Measurements from ENCODE around the gene RILP.
A peak's percentile ranks its signal among the peaks of the same experiment; 100 is the strongest.

The RILP gene

GRCh38 chr17:1628856-1629503, 20.7 kb downstream of the RILP start:
- peak; percentile 96 for DNase-seq

GRCh38 chr17:1627982-1628855, 21.4 kb downstream of the RILP start, which contains the start of gene SLC43A2:
SLC43A2 (minus strand) TSS chr17:1628834; CDS start chr17:1627874, 960 bp downstream.
- peak; percentile 94 for DNase-seq

- DNase-seq: peak; percentile 42
Measured at GRCh38 chr17:1627182-1627981, 22.3 kb downstream of the RILP start.

GRCh38 chr17:1626333-1626732, 23.3 kb downstream of the RILP start:
- no peak for DNase-seq

DNA sequence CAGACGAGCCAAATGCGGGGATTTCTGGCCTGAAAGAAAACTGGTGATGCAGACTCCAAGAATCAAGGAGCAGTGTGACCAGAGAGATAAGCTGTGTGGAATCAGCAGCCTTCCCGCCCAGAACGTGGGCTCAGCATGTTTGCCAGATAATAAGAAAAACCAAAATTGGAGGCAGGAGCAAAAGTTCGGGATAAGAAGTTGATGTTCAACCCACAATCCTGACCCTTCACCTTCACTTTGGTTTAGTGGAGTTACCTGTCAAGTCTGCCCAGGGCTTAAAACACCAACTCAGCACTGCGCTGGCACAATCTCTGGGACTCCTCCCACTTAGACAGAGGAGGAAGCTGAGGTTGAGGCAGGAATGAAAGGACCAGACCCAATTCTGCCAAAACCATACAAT, 24.1 kb downstream of the RILP start:
- DNase-seq: no peak

DNA sequence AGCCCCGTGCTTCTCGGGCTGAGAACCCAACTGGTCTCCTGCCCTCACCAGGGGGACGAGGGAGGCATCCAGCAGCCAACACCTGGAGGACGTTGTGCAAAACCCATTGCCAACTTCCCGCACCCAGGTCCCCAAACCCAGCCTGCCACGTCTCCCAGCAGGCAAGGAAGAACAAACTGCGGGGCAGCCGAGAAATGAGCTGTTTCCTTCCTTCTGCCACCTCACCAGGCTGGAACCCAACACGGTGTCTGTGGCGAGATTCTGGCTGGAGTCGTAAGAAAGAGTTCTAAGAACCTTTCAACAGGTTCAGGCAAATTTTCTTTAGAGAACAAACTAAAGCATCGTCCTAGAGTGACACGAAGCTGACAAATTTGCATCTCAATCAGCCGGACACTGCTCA, 24.6 kb downstream of the RILP start:
- DNase-seq: no peak

GRCh38 chr17:1624650-1625049, 25.0 kb downstream of the RILP start:
- DNase-seq: no peak

DNA sequence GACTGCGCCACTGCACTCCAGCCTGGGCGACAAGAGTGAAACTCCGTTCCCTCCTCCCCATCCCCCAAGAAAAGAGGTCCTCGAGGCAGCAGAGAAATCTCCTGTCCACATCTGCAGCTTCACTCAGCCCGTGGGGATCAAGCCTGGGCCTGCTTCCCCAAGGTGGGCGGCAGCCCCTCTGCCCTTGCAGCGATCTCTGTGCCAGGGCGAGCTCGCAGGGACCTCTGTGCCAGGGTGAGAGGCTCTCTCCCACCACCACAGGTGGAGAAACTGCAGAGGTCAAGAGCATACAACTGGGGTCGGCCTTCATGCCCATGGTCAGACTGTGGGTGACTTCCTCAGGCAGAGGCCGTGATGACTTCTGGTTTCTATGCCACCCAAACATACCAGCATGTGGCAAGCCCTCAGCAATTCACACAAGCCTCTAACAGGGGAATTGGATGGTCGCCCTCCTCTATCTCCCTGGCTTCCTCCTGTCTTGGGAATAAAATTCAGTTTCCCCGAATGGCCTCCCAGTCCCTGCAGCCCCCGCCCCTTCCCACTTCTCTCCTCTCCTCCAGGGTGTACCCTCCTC, 26.5 kb downstream of the RILP start:
- DNase-seq: no peak

- DNase-seq: no peak
Measured at GRCh38 chr17:1621273-1621954, 28.3 kb downstream of the RILP start.

- DNase-seq: no peak
Measured at GRCh38 chr17:1620486-1620885, 29.2 kb downstream of the RILP start.

DNA sequence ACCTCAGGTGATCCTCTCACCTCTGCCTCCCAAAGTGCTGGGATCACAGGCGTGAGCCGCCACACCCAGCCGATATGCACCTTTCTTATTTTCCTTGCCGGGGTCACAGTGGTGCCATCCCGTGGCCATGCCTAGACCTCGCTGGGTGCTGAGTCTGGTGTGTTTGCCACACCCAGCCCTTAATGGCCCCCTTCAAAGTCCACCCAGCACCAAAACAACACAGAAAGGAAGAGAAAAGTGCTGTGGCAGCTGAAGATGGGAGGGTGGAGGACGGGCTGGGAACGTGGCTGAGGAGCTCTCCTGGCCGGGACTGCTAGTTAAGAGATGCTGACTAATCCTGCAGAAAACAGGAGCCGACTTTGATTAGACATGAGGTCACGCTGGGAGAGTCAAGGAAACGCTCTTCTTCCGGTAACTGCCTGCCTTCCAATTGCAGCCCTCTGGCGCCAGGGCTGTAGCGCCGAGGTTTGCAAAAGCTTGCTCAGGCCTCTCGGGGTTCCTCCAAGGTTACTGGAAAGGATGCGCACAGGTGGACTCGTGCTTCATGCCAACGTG, 32.0 kb downstream of the RILP start:
- no peak for DNase-seq

GRCh38 chr17:1616101-1616500, 33.6 kb downstream of the RILP start:
- DNase-seq: no peak

DNA sequence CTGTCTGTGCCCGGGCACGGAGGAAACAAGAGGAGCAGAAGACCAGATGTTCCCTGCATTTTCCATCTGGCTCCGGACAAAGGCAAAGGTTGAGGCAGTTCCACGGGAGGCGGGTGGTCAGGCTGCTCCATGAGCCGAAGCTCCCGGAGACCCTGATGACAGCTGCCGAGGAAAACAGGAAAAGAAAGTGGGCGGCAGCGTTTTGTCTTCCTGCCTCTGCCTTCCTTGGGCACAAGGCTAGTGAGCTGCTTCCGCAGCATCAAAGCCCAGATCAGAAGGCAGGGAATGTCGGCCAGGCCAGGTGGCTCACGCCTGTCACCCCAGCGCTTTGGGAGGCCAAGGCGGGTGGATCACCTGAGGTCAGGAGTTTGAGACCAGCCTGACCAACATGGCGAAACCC, 37.3 kb downstream of the RILP start:
- DNase-seq: no peak

GRCh38 chr17:1611715-1612114, 38.0 kb downstream of the RILP start:
- DNase-seq: peak; percentile 34

GRCh38 chr17:1608676-1609075, 41.0 kb downstream of the RILP start:
- DNase-seq: no peak

DNA sequence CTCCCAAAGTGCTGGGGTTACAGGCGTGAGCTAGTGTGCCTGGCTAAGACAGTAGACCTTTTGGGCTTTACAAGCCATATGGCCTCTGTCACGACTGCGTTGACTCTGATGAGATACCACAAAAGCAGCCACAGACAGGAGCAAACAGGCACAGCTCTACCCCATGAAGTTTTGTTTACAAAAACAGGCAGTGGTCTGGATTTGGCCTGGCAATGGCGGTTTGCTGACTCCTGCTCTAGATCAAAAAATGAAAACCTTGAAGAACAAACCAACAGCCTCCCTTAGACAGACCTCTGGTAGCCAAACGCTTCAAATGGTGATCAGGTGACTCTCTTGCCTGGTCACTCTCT, 41.7 kb downstream of the RILP start:
- DNase-seq: no peak

DNA sequence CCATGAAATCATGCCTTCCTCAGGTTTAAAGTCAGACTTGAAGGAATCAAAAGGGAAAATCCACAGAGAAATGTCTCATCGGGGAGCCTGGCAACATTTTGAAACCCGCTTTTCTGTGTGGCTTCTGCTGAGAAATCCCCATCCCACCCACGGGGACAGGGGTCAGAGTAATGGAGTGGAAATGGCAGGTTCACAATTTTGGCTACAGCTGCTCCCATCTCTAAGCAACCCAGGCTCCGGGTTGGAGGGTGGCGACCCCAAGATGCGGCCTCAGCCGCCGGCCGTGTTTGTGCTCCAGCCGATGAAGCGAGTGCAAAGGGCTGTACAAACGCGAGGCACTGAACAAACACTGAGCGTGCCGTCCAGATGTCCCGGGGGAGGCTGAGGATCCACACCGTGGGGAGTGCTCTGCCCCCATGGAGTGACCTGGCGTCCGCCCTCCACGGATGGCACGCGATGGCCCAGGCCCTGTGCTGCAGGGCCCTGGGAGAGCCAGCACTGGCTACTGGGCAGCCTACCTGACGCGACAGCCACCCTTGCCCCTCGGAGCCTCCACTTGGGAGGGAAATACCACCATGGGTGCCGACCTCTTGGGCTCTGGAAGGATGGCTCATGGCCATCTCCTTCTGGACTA, 43.2 kb downstream of the RILP start:
- no peak for DNase-seq

- no peak for DNase-seq
Measured at GRCh38 chr17:1605681-1606351, 43.9 kb downstream of the RILP start.

GRCh38 chr17:1604831-1605528, 44.7 kb downstream of the RILP start:
- no peak for DNase-seq

DNA sequence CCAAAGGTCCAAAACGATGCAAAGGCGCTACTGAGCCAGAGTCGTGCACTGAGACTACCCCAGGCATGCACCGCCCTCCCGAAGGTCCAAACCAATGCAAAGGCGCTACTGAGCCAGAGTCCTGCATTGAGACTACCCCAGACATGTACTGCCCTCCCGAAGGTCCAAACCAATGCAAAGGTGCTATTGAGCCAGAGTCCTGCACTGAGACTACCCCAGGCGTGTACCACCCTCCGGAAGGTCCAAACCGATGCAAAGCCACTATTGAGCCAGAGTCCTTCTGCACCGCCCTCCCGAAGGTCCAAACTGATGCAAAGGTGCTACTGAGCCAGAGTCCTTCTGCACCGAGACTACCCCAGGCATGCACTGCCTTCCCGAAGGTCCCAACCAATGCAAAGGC, 48.1 kb downstream of the RILP start:
- DNase-seq: no peak

All from midbrain (tissue), 1 donor.